ENCODE data around the gene TUBGCP6. TPM values are rescaled to one million over a fixed set of nuclear protein-coding genes. Genes with fewer than 3 reads are reported as not detected.
A peak's percentile ranks its signal among the peaks of the same experiment; 100 is the strongest.
"Not testable (repeated sequence)": the region's sequence is repeated elsewhere in the genome, so short reads cannot be mapped to it uniquely, and the experiment has no call there.

Gene TUBGCP6
- polyA plus RNA-seq, 3 donors = 30.9 to 33.9 (median 32.4) TPM

- H3K27ac ChIP-seq (ENCODE audit: low read depth, low read length) = no peak overlapping the region
- 72 to 82% (median 81%) methylated on average over 23 to 31 of the region's 31 CpGs for WGBS, 3 donors
Measured at GRCh38 chr22:50208939-50209892, 35.6 kb downstream of the TUBGCP6 start.

DNA sequence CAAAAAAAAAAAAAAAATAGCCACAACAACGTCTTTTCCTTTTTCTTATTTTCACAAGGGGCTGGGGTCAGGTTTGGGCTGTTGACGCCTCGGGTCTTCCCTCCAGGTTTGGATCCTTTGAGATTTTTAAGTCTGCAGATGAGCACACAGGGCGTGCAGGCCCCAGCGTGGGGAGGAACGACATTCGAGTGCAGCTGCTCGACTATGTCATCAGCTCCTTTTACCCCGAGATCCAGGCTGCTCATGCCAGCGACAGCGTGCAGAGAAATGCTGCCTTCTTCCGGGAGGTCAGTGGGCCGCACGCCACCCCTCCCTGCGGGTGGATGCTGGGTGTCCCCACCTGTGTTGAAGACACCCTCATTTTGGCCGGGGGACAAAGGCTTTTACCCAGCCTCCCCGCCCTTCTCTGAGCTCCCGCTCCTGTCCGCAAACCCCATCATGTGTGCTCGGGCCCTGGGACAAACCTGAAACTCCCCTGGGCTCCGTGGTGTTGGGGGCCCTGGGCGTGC, 36.3 kb downstream of the TUBGCP6 start:
- H3K27ac ChIP-seq (ENCODE audit: low read depth, low read length) = no peak overlapping the region
- 87 to 90% (median 89%) methylated on average over 22 of the region's 22 CpGs for WGBS, 3 donors

- 62 to 69% (median 63%) methylated on average over 23 of the region's 23 CpGs for WGBS, 3 donors
Measured at GRCh38 chr22:50207383-50208140, 37.3 kb downstream of the TUBGCP6 start.

DNA sequence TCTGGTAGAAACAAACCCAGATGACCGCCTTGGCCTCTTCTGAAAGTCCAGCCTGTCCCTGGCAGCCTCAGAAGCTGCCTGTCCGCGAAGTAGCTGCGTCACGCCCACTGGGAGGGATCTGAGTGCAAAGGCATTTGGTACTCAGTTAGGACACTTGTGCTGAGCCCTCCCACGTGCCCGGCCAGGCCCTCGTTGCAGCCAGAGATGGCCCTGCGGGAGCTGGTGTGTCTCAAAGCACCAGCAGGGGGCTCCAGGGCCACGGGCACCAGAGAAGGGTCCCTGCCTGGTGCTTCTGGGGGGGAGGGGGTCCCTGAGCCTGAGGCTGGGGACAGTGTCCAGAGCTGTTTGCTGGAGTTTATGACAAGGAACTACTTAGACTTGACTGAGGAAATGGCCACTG, 38.2 kb downstream of the TUBGCP6 start:
- 41 to 48% (median 45%) methylated on average over 10 of the region's 10 CpGs for WGBS, 3 donors
- no peak overlapping the region for H3K27ac ChIP-seq (ENCODE audit: low read depth, low read length)

More at GRCh38 chr22:50207383-50208140, 37.3 kb downstream of the TUBGCP6 start:
- no peak overlapping the region for H3K27ac ChIP-seq (ENCODE audit: low read depth, low read length)

GRCh38 chr22:50205781-50206569, 38.8 kb downstream of the TUBGCP6 start:
- 91% methylated on average over 45 of the region's 45 CpGs for WGBS, 3 donors
- H3K27ac ChIP-seq (ENCODE audit: low read depth, low read length) = no peak overlapping the region

GRCh38 chr22:50204998-50205397, 39.8 kb downstream of the TUBGCP6 start:
- WGBS, 3 donors = 76 to 85% (median 77%) methylated on average over 9 of the region's 9 CpGs
- not testable (repeated sequence) for H3K27ac ChIP-seq (ENCODE audit: low read depth, low read length)

GRCh38 chr22:50204571-50204970, 40.3 kb downstream of the TUBGCP6 start:
- H3K27ac ChIP-seq (ENCODE audit: low read depth, low read length) = no peak overlapping the region
- 78 to 91% (median 82%) methylated on average over 7 of the region's 7 CpGs for WGBS, 3 donors

DNA sequence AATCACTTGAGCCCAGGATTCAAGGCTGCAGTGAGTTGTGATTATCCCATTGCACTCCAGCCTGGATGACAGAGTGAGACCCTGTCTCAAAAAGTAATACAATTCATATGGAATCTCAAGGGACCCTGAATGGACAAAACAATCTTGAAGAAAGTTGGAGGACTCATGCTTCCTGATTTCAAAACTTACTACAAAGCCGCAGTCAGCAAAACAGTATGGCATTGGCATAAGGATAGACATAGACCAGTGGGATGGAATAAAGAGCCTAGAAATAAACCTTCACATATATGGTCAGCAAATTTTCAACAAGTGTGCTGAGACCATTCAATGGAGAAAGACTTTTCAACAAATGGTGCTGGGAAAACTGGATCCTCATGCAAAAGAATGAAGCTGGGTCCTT, 41.5 kb downstream of the TUBGCP6 start:
- WGBS, 3 donors = 95 to 100% (median 95%) methylated on average over 1 of the region's 1 CpG
- H3K27ac ChIP-seq (ENCODE audit: low read depth, low read length) = no peak overlapping the region

DNA sequence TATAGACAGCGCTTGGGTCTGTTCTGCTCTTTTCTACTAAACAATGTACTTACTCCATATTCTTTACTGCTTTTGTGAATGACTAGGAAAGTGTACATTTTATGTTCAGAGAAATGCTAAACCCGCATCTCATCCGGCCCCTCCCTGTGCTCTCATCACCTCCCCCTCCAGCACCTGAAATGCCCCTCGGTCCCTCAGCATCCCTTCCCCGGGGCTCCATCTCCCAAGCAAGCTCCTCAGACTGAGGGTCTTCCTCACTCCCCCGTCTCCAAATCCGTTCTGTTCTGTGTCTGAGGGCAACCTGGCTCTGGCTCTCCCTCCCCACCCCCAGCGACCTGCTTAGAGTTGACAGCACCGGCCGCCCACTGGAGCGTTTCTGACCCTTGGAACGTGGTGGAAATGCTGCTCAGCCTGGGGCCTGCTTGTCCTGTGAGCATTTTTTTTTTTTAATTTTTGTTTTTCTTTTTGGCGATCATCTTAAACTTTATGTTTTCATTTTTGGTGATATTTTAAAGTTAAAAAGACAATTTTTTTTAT, 42.6 kb downstream of the TUBGCP6 start:
- no peak overlapping the region for H3K27ac ChIP-seq (ENCODE audit: low read depth, low read length)
- 42 to 79% (median 71%) methylated on average over 13 of the region's 13 CpGs for WGBS, 3 donors

- WGBS, 3 donors = 1 to 4% (median 2%) methylated on average over 69 to 115 of the region's 115 CpGs
- no peak overlapping the region for H3K27ac ChIP-seq (ENCODE audit: low read depth, low read length)
Measured at GRCh38 chr22:50201191-50202129, 43.4 kb downstream of the TUBGCP6 start.

GRCh38 chr22:50200461-50201190, 44.2 kb downstream of the TUBGCP6 start, which contains the start of gene SELENOO:
Gene SELENOO (plus strand): TSS chr22:50201011. CDS start chr22:50201037, 26 bp downstream.
- H3K27ac ChIP-seq (ENCODE audit: low read depth, low read length) = peak within 1 kb of the TSS; percentile 26
- 0% methylated on average over 47 to 105 of the region's 105 CpGs for WGBS, 3 donors

DNA sequence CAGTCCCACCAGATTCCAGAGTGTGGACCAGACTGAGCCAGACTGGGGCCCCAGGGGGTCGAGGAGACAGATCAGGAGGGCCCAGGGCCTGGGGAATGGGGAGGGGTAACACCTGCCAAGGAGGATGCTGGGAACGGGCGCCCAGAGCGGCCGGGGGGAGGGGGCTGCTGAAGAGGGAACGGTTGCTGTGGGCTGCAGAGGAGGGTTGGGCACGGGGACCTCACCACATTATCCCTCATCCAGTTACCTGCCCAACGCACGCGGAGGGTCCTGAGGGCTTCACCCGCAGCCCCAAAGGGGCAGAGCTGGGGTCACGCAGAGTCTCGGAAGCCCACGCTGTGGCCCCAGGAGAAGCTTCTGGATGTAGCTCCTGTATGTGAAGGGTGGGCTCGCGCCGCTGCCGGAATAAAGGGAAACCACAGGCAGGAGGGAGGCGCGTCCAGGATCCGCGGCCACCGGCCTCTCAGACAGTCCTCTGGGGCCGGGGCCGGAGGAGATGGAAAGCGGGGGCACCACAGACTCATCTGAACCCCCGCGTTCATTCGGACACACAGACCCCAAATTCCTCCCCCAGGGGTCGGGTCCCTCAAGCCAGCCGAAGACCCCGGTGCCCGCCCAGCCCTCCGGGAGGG, 44.9 kb downstream of the TUBGCP6 start:
- peak overlapping the region; percentile 26 for H3K27ac ChIP-seq (ENCODE audit: low read depth, low read length)
- 9 to 19% (median 12%) methylated on average over 29 to 34 of the region's 34 CpGs for WGBS, 3 donors

DNA sequence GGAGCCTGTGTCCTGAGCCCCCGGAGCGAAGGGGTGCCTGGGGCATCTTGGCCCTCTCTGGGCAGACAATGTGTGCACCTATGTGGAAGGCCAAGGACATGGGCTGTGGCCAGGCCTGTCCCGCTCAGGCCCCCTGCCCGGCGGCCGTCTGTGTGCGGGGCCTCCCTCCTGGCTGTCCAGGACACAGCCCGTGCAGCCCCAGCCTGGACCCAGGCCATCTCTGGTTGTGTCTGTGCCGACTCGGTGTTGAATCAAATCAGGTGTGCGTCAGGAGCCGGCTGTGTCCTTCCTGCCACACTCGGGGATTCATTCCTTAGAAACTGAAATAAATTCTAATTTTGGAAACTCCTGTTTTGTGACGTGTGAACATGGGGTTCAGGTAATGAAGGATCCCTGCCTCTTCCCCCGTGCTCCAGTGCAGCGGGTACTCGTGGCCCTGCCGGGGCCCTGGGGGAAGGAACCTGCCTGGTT, 45.5 kb downstream of the TUBGCP6 start:
- 74 to 86% (median 83%) methylated on average over 17 to 18 of the region's 18 CpGs for WGBS, 3 donors
- no peak overlapping the region for H3K27ac ChIP-seq (ENCODE audit: low read depth, low read length)

GRCh38 chr22:50198624-50199017, 46.2 kb downstream of the TUBGCP6 start:
- 91 to 94% (median 93%) methylated on average over 10 to 16 of the region's 16 CpGs for WGBS, 3 donors
- H3K27ac ChIP-seq (ENCODE audit: low read depth, low read length) = no peak overlapping the region

- no peak overlapping the region for H3K27ac ChIP-seq (ENCODE audit: low read depth, low read length)
- 94 to 95% (median 94%) methylated on average over 52 to 61 of the region's 61 CpGs for WGBS, 3 donors
Measured at GRCh38 chr22:50197856-50198623, 46.8 kb downstream of the TUBGCP6 start.

All from adipose tissue (tissue), 3 donors.